ENCODE measurements around the gene KIT. TPM values are rescaled to one million over a fixed set of nuclear protein-coding genes. Genes with fewer than 3 reads are reported as not detected.

KIT gene
- total and polyA plus RNA-seq, 10 of the 15 experiments (the other 5 are each of a cell fraction or from before 2014, with no cell fraction given): 0.01 to 0.03 TPM; not detected in 8

GRCh38 chr4:54741202-54741601 is 83.4 kb downstream of the KIT start (continued):
- TF ChIP-seq REST (IDR thresholded peaks at IDR 0.05; ENCODE audit: low read depth, low read length): no peak

GRCh38 chr4:54742636-54743399 is 85.1 kb downstream of the KIT start:
- FAIRE-seq (no peak), ATAC-seq (no peak), DNase-seq (ENCODE audit: low read depth, low spot score) (no peak)
- Histone ChIP-seq H3K4me3 (no peak overlapping the region), H3K9me3 (replicated peaks; ENCODE audit: control insufficient read depth, insufficient read depth, low read length) (peaks cover 3% of the 10 kb centered on the region; the same call in 1 of the 3 replicates), H3K27me3 (replicated peaks in 1 of 2; ENCODE audit: control insufficient read depth in 2 of 2, insufficient read depth in 2 of 2, low read length in 1 of 2) (no peaks in the 10 kb centered on the region), H3K27ac (ENCODE audit: control insufficient read depth, insufficient read depth) (no peak overlapping the region), H3K79me2 (ENCODE audit: control insufficient read depth, insufficient read depth, low read length) (no peaks in the 10 kb centered on the region), H3K4me2 (ENCODE audit: control insufficient read depth, insufficient read depth) (no peak overlapping the region), H3K9ac (ENCODE audit: control insufficient read depth, insufficient read depth, low read length) (no peak overlapping the region), H2AFZ (ENCODE audit: control insufficient read depth, low read depth, low read length) (no peak overlapping the region), H3K36me3 (ENCODE audit: control insufficient read depth in 2 of 2, insufficient read depth in 2 of 2, low read length in 1 of 2) (no peaks in the 10 kb centered on the region), H4K20me1 (ENCODE audit: control insufficient read depth, insufficient read depth) (no peaks in the 10 kb centered on the region), H3K4me1 (ENCODE audit: control insufficient read depth, insufficient read depth, low read length) (no peaks in the 10 kb centered on the region)
- SMC1A ChIA-PET (ENCODE audit: uncharacterized antibody, unreplicated experiment): no interaction called here
- intact Hi-C loops (cut with micrococcal nuclease; ENCODE audit: unreplicated experiment): no loop called here
- no peak for TF ChIP-seq CREM (IDR thresholded peaks at IDR 0.05; ENCODE audit: low read depth)
- RAD21 ChIA-PET (ENCODE audit: unreplicated experiment): no interaction called here
- in situ Hi-C loops (cut with MboI): no loop called here
- POLR2A ChIA-PET: no interaction called here
- WGBS (ENCODE audit: insufficient coverage, insufficient replicate concordance, low lambda C conversion rate, missing lambda C conversion rate): 41% methylated on average over 9 of the region's 9 CpGs
- BruUV-seq (replicated peaks): no TSS peak
- CTCF ChIA-PET: no interaction called here

Measured in GM12878 (cell line).